Stomach smooth muscle (tissue), 2 donors: ENCODE results near the gene ERBB2.
"Not testable (repeated sequence)": the region's sequence is repeated elsewhere in the genome, so short reads cannot be mapped to it uniquely, and the experiment has no call there.

ENCODE experiments used
- H3K27ac ChIP-seq: one replicate; pipeline ENCODE4 v1.7.0; 2013; ENCODE audit warnings: mild to moderate bottlenecking, low read length, inconsistent platforms
- H3K27me3 ChIP-seq, 2 donors: one replicate each; pipeline ENCODE4 v1.7.0; 2013; ENCODE audit warnings: low read length in 2 of 2; ENCODE audit not compliant: insufficient read depth in 2 of 2, control insufficient read depth in 1 of 2
- H3K36me3 ChIP-seq, 2 donors: one replicate each; pipeline ENCODE4 v1.7.0; 2013; ENCODE audit warnings: low read length in 2 of 2; ENCODE audit not compliant: control insufficient read depth in 2 of 2, insufficient read depth in 2 of 2
- H3K4me1 ChIP-seq: one replicate; pipeline ENCODE4 v1.7.0; 2013; ENCODE audit warnings: low read length; ENCODE audit not compliant: control insufficient read depth, insufficient read depth
- H3K4me3 ChIP-seq, 2 donors: one replicate each; pipeline ENCODE4 v1.7.0; 2013; ENCODE audit warnings: low read length in 2 of 2
- H3K9ac ChIP-seq, 2 donors: one replicate each; pipeline ENCODE4 v1.7.0; 2013; ENCODE audit warnings: low read length in 2 of 2, mild to moderate bottlenecking in 1 of 2
- H3K9me3 ChIP-seq, 2 donors: one replicate each; pipeline ENCODE4 v1.7.0; 2013; ENCODE audit warnings: low read length in 2 of 2; ENCODE audit not compliant: control insufficient read depth in 2 of 2
- donor health status: healthy.
- donor health status: Pancreatic carcinoma.

Gene ERBB2

DNA sequence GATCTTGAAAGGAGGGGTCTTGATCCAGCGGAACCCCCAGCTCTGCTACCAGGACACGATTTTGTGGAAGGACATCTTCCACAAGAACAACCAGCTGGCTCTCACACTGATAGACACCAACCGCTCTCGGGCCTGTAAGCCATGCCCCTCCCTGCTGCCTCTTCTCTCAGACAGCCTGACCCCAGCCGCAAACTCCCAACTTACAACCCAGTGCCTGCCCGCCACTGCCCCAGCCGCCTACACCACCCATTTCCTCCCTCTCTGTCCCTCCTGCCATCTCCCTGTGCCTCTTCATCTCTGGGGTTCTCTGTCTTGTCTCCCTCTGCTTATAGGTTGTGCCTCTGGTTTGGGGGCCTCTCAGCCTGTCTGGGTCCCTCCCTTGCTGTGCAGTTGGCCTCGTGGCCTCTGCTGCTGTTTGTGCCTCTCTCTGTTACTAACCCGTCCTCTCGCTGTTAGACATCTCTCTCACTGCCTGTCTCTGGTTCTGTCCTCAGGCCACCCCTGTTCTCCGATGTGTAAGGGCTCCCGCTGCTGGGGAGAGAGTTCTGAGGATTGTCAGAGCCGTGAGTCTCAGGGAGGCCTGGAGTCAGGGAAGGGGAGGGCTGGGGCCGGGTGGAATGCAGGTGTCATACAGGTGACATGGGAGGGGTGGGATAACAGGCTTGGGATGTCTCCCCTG lies 9.6 kb downstream of the ERBB2 start:
- no peak overlapping the region for H3K4me3 ChIP-seq
- H3K4me1 ChIP-seq: peaks cover 12% of the 10 kb centered on the region
- no peaks in the 10 kb centered on the region for H3K27me3 ChIP-seq
- no peak overlapping the region for H3K9ac ChIP-seq
- H3K27ac ChIP-seq: no peak overlapping the region
- no peaks in the 10 kb centered on the region for H3K9me3 ChIP-seq
- peaks cover 20 to 40% of the 10 kb centered on the region in 2 donors for H3K36me3 ChIP-seq

DNA sequence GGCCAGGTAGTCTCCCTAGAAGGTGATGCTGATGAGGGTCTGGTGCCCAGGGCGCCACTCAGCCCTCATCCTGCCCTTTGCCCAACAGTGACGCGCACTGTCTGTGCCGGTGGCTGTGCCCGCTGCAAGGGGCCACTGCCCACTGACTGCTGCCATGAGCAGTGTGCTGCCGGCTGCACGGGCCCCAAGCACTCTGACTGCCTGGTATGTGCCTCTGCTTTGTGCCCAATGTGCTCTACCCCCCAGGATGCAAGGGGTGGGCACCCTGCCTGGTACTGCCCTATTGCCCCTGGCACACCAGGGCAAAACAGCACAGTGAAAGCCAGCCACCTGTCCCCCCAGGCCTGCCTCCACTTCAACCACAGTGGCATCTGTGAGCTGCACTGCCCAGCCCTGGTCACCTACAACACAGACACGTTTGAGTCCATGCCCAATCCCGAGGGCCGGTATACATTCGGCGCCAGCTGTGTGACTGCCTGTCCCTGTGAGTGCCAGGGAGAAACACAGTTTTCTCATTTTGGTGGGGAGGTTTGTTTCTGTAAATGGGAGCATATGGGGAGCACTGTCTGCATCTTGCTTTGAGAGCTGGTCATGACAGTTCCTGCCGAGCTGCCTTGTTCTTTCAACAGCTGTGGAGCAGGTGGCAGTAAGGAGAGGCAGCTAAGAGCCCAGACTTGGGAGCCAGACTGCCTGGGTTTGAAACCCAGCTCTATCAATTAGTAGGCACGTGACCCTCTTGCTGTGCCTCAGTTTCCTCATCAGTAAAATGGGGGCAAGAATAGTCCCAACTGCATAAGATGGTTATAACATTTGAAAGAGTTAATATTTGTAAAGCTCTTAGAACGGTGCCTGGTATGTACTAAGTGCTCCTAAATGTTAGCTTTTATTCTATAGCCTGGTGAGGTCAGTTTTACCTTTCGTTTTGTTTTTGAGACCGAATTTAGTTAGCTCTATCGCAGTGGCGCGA lies 10.4 kb downstream of the ERBB2 start:
- peaks cover 4% of the 10 kb centered on the region for H3K4me1 ChIP-seq
- H3K4me3 ChIP-seq: no peak overlapping the region
- H3K27ac ChIP-seq: no peak overlapping the region
- H3K27me3 ChIP-seq: no peaks in the 10 kb centered on the region
- peaks cover 23 to 43% of the 10 kb centered on the region in 2 donors for H3K36me3 ChIP-seq
- no peaks in the 10 kb centered on the region for H3K9me3 ChIP-seq
- no peak overlapping the region for H3K9ac ChIP-seq

DNA sequence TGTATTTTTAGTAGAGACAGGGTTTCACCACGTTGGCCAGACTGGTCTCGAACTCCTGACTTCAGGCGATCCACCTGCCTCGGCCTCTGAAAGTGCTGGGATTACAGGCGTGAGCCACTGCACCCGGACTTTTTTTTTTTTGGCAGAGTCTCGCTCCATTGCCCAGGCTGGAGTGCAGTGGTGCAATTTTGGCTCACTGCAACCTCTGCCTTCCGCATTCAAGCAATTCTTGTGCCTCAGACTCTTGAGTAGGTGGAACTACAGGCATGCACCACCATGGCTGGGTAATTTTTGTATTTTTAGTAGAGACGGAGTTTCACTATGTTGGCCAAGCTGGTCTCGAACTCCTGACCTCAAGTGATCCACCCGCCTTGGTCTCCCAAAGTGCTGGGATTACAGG lies 11.2 kb downstream of the ERBB2 start:
- not testable (repeated sequence) for H3K4me3 ChIP-seq, H3K27me3 ChIP-seq, H3K9me3 ChIP-seq, H3K9ac ChIP-seq, H3K4me1 ChIP-seq, H3K27ac ChIP-seq
- peaks cover 29 to 51% of the 10 kb centered on the region in 2 donors for H3K36me3 ChIP-seq

- Histone ChIP-seq H3K9ac (no peak overlapping the region), H3K4me3 (no peak overlapping the region), H3K27me3 (no peaks in the 10 kb centered on the region), H3K9me3 (no peaks in the 10 kb centered on the region), H3K27ac (no peak overlapping the region), H3K4me1 (peaks cover 3% of the 10 kb centered on the region), H3K36me3 (peaks cover 29 to 49% of the 10 kb centered on the region in 2 donors)
These were observed 12.0 kb downstream of the ERBB2 start for GRCh38 chr17:39711851-39712250.

GRCh38 chr17:39714234-39714633 lies 14.4 kb downstream of the ERBB2 start:
- Histone ChIP-seq H3K9me3 (no peaks in the 10 kb centered on the region), H3K27me3 (no peaks in the 10 kb centered on the region), H3K4me3 (no peak overlapping the region), H3K4me1 (peaks cover 3% of the 10 kb centered on the region), H3K36me3 (peaks cover 28 to 45% of the 10 kb centered on the region in 2 donors), H3K27ac (no peak overlapping the region), H3K9ac (no peak overlapping the region)

DNA sequence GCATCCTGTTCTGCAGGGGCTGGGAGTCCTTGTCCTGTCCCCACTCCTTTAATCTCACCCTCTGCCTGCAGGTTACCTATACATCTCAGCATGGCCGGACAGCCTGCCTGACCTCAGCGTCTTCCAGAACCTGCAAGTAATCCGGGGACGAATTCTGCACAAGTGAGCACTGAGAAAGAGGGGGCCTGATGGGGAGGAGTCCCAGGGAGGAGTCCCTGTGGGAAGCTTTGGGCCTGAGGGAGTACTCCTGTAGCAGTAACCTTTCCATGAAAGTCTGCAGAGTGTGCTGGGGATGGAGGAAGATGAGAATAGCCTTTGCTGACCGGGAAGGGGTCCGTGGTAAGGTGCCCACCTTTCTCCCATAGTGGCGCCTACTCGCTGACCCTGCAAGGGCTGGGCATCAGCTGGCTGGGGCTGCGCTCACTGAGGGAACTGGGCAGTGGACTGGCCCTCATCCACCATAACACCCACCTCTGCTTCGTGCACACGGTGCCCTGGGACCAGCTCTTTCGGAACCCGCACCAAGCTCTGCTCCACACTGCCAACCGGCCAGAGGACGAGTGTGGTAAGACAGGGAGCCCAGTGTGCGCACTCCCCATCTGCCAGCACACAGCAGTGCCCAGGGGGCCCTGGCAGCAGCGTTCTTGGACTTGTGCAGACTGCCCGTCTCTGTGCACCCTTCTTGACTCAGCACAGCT lies 15.7 kb downstream of the ERBB2 start:
- peaks cover 34 to 39% of the 10 kb centered on the region in 2 donors for H3K36me3 ChIP-seq
- H3K4me1 ChIP-seq: peaks cover 3% of the 10 kb centered on the region
- H3K4me3 ChIP-seq: no peak overlapping the region
- H3K9ac ChIP-seq: no peak overlapping the region
- no peaks in the 10 kb centered on the region for H3K9me3 ChIP-seq
- H3K27me3 ChIP-seq: no peaks in the 10 kb centered on the region
- no peak overlapping the region for H3K27ac ChIP-seq

GRCh38 chr17:39716073-39716818 lies 16.4 kb downstream of the ERBB2 start:
- Histone ChIP-seq H3K4me3 (no peak overlapping the region), H3K4me1 (peaks cover 3% of the 10 kb centered on the region), H3K9ac (no peak overlapping the region), H3K9me3 (no peaks in the 10 kb centered on the region), H3K27me3 (no peaks in the 10 kb centered on the region), H3K27ac (no peak overlapping the region), H3K36me3 (peaks cover 34 to 39% of the 10 kb centered on the region in 2 donors)

DNA sequence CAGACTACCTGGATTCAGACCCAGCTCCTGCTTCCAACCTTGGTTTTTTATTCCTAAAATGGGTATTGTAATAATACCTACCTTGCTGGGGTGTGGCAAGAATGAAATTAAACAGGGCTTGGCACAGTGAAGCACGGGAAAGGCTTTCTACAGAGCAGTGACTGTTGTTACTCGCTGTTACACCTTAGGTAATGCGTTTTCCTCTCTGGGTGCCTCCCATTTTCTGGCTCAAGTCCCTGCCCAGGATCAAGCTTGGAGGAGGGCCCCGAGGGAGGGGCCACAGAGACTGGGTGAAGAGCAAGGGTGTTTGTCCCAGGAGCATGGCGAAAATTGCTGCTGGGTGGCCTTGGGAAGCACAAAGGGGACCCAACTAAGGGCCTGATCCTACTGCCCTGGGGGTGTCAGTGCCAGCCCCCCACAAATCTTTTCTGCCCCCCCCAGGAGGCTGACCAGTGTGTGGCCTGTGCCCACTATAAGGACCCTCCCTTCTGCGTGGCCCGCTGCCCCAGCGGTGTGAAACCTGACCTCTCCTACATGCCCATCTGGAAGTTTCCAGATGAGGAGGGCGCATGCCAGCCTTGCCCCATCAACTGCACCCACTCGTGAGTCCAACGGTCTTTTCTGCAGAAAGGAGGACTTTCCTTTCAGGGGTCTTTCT lies 17.1 kb downstream of the ERBB2 start:
- Histone ChIP-seq H3K9me3 (no peaks in the 10 kb centered on the region), H3K36me3 (peaks cover 27 to 32% of the 10 kb centered on the region in 2 donors), H3K4me1 (peaks cover 3% of the 10 kb centered on the region), H3K27ac (no peak overlapping the region), H3K4me3 (no peak overlapping the region), H3K9ac (no peak overlapping the region), H3K27me3 (no peaks in the 10 kb centered on the region)

GRCh38 chr17:39717660-39718059 lies 17.8 kb downstream of the ERBB2 start:
- H3K36me3 ChIP-seq: peaks cover 22 to 32% of the 10 kb centered on the region in 2 donors
- H3K27ac ChIP-seq: no peak overlapping the region
- peaks cover 3% of the 10 kb centered on the region for H3K4me1 ChIP-seq
- no peaks in the 10 kb centered on the region for H3K9me3 ChIP-seq
- no peaks in the 10 kb centered on the region for H3K27me3 ChIP-seq
- H3K4me3 ChIP-seq: no peak overlapping the region
- H3K9ac ChIP-seq: no peak overlapping the region
